HepG2 (cell line): ENCODE data around the gene PFDN1. TPM values are rescaled to one million over a fixed set of nuclear protein-coding genes. Genes with fewer than 3 reads are reported as not detected.

Source experiments
- NBN ChIP-seq: fragments of 450-650 bp; conservative IDR thresholded peaks from 2 replicates; pipeline ENCODE4 v1.6.1; 2017
- ZNF670 ChIP-seq: sonication (generic); formaldehyde crosslinking; IDR thresholded peaks from 2 replicates; pipeline ENCODE4 v1.8.0; 2022; ENCODE audit warnings: mild to moderate bottlenecking, missing genetic modification reagents, borderline replicate concordance
- ZNF878 ChIP-seq: sonication (generic); formaldehyde crosslinking; IDR thresholded peaks from 2 replicates; pipeline ENCODE4 v1.8.1; 2023; ENCODE audit warnings: mild to moderate bottlenecking, missing genetic modification reagents, moderate library complexity
- polyA plus RNA-seq, 8 experiments: library from polyadenylated mRNA; depleted of rRNA in 3 of 8; stranded (reverse) in 7 of 8; unstranded in 1 of 8; fragments of >200 nt; fragmentation: Illumina TruSeq in 4 of 8; extraction: Trizol in 4 of 8; gene quantifications; 2 replicates each; pipeline versions ENCODE4 v1.2.1 to v1.2.3, GENCODE V29; 2011 to 2016; ENCODE audit warnings: low read depth in 4 of 8, missing spikeins in 1 of 8, mixed read lengths in 1 of 8; ENCODE audit not compliant: insufficient read depth in 1 of 8
- total RNA-seq, 5 experiments: library from RNA; depleted of rRNA; stranded (reverse); fragments of >200 nt; fragmentation: Illumina TruSeq; extraction: Trizol; gene quantifications; 2 replicates each; pipeline ENCODE4 v1.2.3, GENCODE V29; 2016; ENCODE audit warnings: low read depth in 1 of 5
- TF ChIP-seq, protein P1 (sequence below): sonication (generic); formaldehyde crosslinking; IDR thresholded peaks from 2 replicates; pipeline ENCODE4 v1.4.0; 2020; ENCODE audit warnings: mild to moderate bottlenecking, low read depth, missing genetic modification reagents
- TF ChIP-seq, protein P2 (sequence below): sonication (generic); formaldehyde crosslinking; IDR thresholded peaks from 2 replicates; pipeline ENCODE4 v1.8.0; 2022; ENCODE audit warnings: mild to moderate bottlenecking, missing genetic modification reagents, moderate library complexity
- TF ChIP-seq, protein P3 (sequence below): sonication (generic); formaldehyde crosslinking; IDR thresholded peaks from 2 replicates; pipeline ENCODE4 v1.8.0; 2022; ENCODE audit warnings: mild to moderate bottlenecking, missing genetic modification reagents, moderate library complexity
- TF ChIP-seq, protein P4 (sequence below): sonication (generic); formaldehyde crosslinking; IDR thresholded peaks from 2 replicates; pipeline ENCODE4 v1.5.0; 2020; ENCODE audit warnings: mild to moderate bottlenecking, missing genetic modification reagents

PFDN1 gene
- total and polyA plus RNA-seq, 2 of the 13 experiments (the other 11 are each of a cell fraction or from before 2014, with no cell fraction given) = 67.2 to 70.8 TPM

DNA sequence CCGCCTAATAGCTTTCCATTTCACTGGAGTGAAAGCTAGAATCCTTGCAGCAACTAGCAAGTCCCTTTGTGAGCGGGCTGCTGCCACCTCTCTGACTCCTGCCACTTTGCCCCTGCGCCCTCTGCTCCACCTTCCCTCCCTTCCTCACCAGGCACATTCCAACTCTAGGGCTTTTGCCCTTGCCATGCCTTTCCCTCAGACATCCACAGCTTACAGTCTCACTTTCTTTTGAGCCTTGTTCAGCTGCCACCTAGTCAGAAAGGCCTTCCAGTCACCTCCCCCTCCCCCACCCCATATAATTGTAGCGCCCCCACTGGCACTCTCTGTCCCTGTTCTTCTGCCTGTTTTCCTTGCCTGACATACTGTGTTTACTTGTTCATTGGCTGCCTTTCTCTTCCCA is 96.9 kb downstream of the PFDN1 start (continued):
- TF ChIP-seq, protein P1, sequence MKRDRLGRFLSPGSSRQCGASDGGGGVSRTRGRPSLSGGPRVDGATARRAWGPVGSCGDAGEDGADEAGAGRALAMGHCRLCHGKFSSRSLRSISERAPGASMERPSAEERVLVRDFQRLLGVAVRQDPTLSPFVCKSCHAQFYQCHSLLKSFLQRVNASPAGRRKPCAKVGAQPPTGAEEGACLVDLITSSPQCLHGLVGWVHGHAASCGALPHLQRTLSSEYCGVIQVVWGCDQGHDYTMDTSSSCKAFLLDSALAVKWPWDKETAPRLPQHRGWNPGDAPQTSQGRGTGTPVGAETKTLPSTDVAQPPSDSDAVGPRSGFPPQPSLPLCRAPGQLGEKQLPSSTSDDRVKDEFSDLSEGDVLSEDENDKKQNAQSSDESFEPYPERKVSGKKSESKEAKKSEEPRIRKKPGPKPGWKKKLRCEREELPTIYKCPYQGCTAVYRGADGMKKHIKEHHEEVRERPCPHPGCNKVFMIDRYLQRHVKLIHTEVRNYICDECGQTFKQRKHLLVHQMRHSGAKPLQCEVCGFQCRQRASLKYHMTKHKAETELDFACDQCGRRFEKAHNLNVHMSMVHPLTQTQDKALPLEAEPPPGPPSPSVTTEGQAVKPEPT (CRISPR knock-in tag) = no peak
- TF ChIP-seq, protein P2, sequence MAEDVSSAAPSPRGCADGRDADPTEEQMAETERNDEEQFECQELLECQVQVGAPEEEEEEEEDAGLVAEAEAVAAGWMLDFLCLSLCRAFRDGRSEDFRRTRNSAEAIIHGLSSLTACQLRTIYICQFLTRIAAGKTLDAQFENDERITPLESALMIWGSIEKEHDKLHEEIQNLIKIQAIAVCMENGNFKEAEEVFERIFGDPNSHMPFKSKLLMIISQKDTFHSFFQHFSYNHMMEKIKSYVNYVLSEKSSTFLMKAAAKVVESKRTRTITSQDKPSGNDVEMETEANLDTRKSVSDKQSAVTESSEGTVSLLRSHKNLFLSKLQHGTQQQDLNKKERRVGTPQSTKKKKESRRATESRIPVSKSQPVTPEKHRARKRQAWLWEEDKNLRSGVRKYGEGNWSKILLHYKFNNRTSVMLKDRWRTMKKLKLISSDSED (CRISPR knock-in tag) = no peak
- TF ChIP-seq, protein P3, sequence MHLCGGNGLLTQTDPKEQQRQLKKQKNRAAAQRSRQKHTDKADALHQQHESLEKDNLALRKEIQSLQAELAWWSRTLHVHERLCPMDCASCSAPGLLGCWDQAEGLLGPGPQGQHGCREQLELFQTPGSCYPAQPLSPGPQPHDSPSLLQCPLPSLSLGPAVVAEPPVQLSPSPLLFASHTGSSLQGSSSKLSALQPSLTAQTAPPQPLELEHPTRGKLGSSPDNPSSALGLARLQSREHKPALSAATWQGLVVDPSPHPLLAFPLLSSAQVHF (CRISPR knock-in tag) = no peak
- TF ChIP-seq NBN = no peak
- TF ChIP-seq, protein P4, sequence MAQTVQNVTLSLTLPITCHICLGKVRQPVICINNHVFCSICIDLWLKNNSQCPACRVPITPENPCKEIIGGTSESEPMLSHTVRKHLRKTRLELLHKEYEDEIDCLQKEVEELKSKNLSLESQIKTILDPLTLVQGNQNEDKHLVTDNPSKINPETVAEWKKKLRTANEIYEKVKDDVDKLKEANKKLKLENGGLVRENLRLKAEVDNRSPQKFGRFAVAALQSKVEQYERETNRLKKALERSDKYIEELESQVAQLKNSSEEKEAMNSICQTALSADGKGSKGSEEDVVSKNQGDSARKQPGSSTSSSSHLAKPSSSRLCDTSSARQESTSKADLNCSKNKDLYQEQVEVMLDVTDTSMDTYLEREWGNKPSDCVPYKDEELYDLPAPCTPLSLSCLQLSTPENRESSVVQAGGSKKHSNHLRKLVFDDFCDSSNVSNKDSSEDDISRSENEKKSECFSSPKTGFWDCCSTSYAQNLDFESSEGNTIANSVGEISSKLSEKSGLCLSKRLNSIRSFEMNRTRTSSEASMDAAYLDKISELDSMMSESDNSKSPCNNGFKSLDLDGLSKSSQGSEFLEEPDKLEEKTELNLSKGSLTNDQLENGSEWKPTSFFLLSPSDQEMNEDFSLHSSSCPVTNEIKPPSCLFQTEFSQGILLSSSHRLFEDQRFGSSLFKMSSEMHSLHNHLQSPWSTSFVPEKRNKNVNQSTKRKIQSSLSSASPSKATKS (CRISPR knock-in tag) = no peak
- no peak for TF ChIP-seq ZNF878 (CRISPR knock-in tag)
- TF ChIP-seq ZNF670 (CRISPR knock-in tag) = no peak
